GM12892 (cell line): ENCODE results near the gene ACTR1B. TPM values are rescaled to one million over a fixed set of nuclear protein-coding genes. Genes with fewer than 3 reads are reported as not detected.
A peak's percentile ranks its signal among the peaks of the same experiment; 100 is the strongest.
"Not testable (repeated sequence)": the region's sequence is repeated elsewhere in the genome, so short reads cannot be mapped to it uniquely, and the experiment has no call there.

ENCODE experiments used
- DNase-seq: peaks from one replicate; pipeline ENCODE4 v3.0.0; 2011; ENCODE audit not compliant: insufficient read length
- FAIRE-seq: peaks from 2 replicates; lab custom pipeline; 2011; peaks lifted over from hg19 to GRCh38; lab: Jason Lieb, UNC
- POLR2A ChIP-seq: IDR thresholded peaks from 2 replicates; pipeline ENCODE4 v1.6.1; 2011; ENCODE audit warnings: low read depth, low read length, control low read depth
- POLR2AphosphoS5 ChIP-seq: IDR thresholded peaks from 2 replicates; pipeline ENCODE4 v1.6.1; 2011; ENCODE audit warnings: low read depth, low read length, control low read depth
- TAF1 ChIP-seq: IDR thresholded peaks from 2 replicates; pipeline ENCODE4 v1.6.1; 2011; ENCODE audit warnings: low read depth, mild to moderate bottlenecking, control low read depth, low read length, borderline replicate concordance
- polyA plus RNA-seq: library from polyadenylated mRNA; unstranded; fragments of >200 nt; gene quantifications from one replicate; pipeline ENCODE4 v1.2.1, GENCODE V29; 2012; ENCODE audit warnings: missing spikeins, inconsistent platforms; ENCODE audit not compliant: missing spikeins

The ACTR1B gene
- polyA plus RNA-seq: 62.0 TPM

- DNase-seq: peak; percentile 97
- peak; percentile 95 for FAIRE-seq
- TF ChIP-seq POLR2AphosphoS5: no peak; the same call in 1 of the 2 replicates
- TF ChIP-seq TAF1: 0 out of 2 replicates have a peak, but pooled peaks have one; percentile 15
- TF ChIP-seq POLR2A: peak; percentile 74
These were observed at the start of gene ACTR1B for GRCh38 chr2:97663962-97664635. ACTR1B (minus strand) TSS chr2:97664044; CDS start chr2:97663890, 154 bp downstream.

- FAIRE-seq (peak; percentile 30), DNase-seq (no peak)
- TF ChIP-seq POLR2A (no peak), TAF1 (no peak), POLR2AphosphoS5 (no peak)
These were observed 49.0 kb upstream of the ACTR1B start for GRCh38 chr2:97712693-97713295.

GRCh38 chr2:97712175-97712574 is 48.3 kb upstream of the ACTR1B start:
- not testable (repeated sequence) for DNase-seq, FAIRE-seq

GRCh38 chr2:97711394-97711711 is 47.5 kb upstream of the ACTR1B start:
- FAIRE-seq: no peak
- no peak for DNase-seq
- TF ChIP-seq TAF1 (no peak), POLR2A (no peak), POLR2AphosphoS5 (no peak)

GRCh38 chr2:97708608-97709007 is 44.8 kb upstream of the ACTR1B start:
- no peak for FAIRE-seq
- DNase-seq: no peak
- no peak for TF ChIP-seq POLR2A
- TF ChIP-seq POLR2AphosphoS5: no peak
- no peak for TF ChIP-seq TAF1

GRCh38 chr2:97708048-97708380 is 44.2 kb upstream of the ACTR1B start:
- TF ChIP-seq POLR2A (no peak), POLR2AphosphoS5 (no peak), TAF1 (no peak)
- FAIRE-seq (no peak), DNase-seq (no peak)

GRCh38 chr2:97707362-97708047 is 43.7 kb upstream of the ACTR1B start:
- TF ChIP-seq POLR2A: no peak
- TF ChIP-seq TAF1: no peak
- no peak for TF ChIP-seq POLR2AphosphoS5
- no peak for FAIRE-seq

GRCh38 chr2:97706708-97707345 is 43.0 kb upstream of the ACTR1B start:
- no peak for TF ChIP-seq POLR2A
- no peak for TF ChIP-seq TAF1
- no peak for TF ChIP-seq POLR2AphosphoS5
- DNase-seq: no peak
- FAIRE-seq: no peak

More at GRCh38 chr2:97707362-97708047, 43.7 kb upstream of the ACTR1B start:
- no peak for DNase-seq

DNA sequence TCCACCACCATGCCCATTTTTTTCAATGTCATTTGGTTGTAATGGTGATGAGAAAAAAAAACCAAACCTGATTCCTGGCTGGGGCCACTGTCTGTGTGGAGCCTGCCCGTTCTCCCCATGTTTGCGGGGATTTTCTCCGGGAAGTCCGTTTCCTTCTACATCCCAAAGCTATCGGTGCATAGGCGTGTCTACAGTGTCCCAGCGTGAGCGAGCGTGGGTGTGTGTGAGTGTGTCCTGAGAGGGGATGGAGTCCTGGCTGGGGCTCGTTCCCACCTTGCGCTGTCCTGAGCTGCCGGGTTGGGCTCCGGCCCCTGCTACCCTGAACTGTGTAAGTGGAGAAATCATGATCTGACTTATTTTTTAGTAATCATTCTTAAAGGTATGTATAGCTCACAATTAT is 42.3 kb upstream of the ACTR1B start:
- no peak for DNase-seq
- TF ChIP-seq TAF1: no peak
- no peak for TF ChIP-seq POLR2A
- no peak for TF ChIP-seq POLR2AphosphoS5
- no peak for FAIRE-seq

GRCh38 chr2:97704989-97705388 is 41.1 kb upstream of the ACTR1B start:
- FAIRE-seq (no peak), DNase-seq (no peak)
- TF ChIP-seq POLR2A: no peak
- no peak for TF ChIP-seq POLR2AphosphoS5
- no peak for TF ChIP-seq TAF1

GRCh38 chr2:97703741-97704140 is 39.9 kb upstream of the ACTR1B start:
- FAIRE-seq: no peak
- no peak for DNase-seq
- TF ChIP-seq POLR2AphosphoS5 (no peak), POLR2A (no peak), TAF1 (no peak)
